Natural killer cell (primary cell): ENCODE results near the gene GRIA3. TPM values are rescaled to one million over a fixed set of nuclear protein-coding genes. Genes with fewer than 3 reads are reported as not detected.

Experiments
- ATAC-seq, 3 donors: fragments of 150-1000 bp in 2 of 3; fragments of 200-7000 bp in 1 of 3; cut with Tn5 transposase; 1 replicate in 1 of 3; 2 replicates in 2 of 3; pipeline ENCODE4 v1.10.0; 2021; ENCODE audit warnings: mild to moderate bottlenecking in 2 of 3, moderate library complexity in 2 of 3
- DNase-seq, 2 donors: peaks; one replicate each; pipeline versions ENCODE4 v3.0.0 to v3.0.0-alpha.2; 2013 to 2021; ENCODE audit warnings: mixed read lengths in 1 of 2
- H3K27ac ChIP-seq: one replicate; pipeline ENCODE4 v1.5.1; 2013; ENCODE audit warnings: mild to moderate bottlenecking, low read length
- H3K27me3 ChIP-seq: one replicate; pipeline ENCODE4 v1.6.1; 2013; ENCODE audit warnings: low read length; ENCODE audit not compliant: control insufficient read depth, insufficient read depth
- H3K36me3 ChIP-seq: one replicate; pipeline ENCODE4 v1.6.1; 2013; ENCODE audit warnings: low read length; ENCODE audit not compliant: control insufficient read depth, insufficient read depth
- H3K4me1 ChIP-seq: one replicate; pipeline ENCODE4 v1.6.1; 2013; ENCODE audit warnings: low read length; ENCODE audit not compliant: control insufficient read depth, insufficient read depth
- H3K4me3 ChIP-seq: one replicate; pipeline ENCODE4 v1.5.1; 2013; ENCODE audit warnings: low read length
- H3K9me3 ChIP-seq: one replicate; pipeline ENCODE4 v1.6.1; 2013; ENCODE audit warnings: low read length; ENCODE audit not compliant: control insufficient read depth, insufficient read depth
- H3K27ac Mint-ChIP-seq, 2 donors: one replicate each; pipeline ENCODE4 v1.8.0; 2022; ENCODE audit warnings: mild to moderate bottlenecking in 2 of 2, mixed read lengths in 2 of 2, moderate library complexity in 1 of 2
- H3K27me3 Mint-ChIP-seq, 2 donors: one replicate each; pipeline ENCODE4 v1.8.0; 2022; ENCODE audit warnings: low read depth in 2 of 2, mixed read lengths in 2 of 2
- H3K36me3 Mint-ChIP-seq: one replicate; pipeline ENCODE4 v1.8.0; 2022; ENCODE audit warnings: mixed read lengths
- H3K4me1 Mint-ChIP-seq, 2 donors: one replicate each; pipeline ENCODE4 v1.8.0; 2022; ENCODE audit warnings: mixed read lengths in 2 of 2
- H3K4me3 Mint-ChIP-seq: one replicate; pipeline ENCODE4 v1.8.0; 2022; ENCODE audit warnings: mild to moderate bottlenecking, moderate library complexity, mixed read lengths
- H3K9me3 Mint-ChIP-seq, 2 donors: one replicate each; pipeline ENCODE4 v1.8.0; 2022; ENCODE audit warnings: mixed read lengths in 2 of 2
- WGBS: methylation state at CpG from one replicate; pipeline ENCODE4 v1.1.7; 2013; ENCODE audit warnings: missing lambda C conversion rate; ENCODE audit not compliant: insufficient coverage; 5-methylcytosine and 5-hydroxymethylcytosine counted together
- intact Hi-C: fragments of 100-400 bp; cut with micrococcal nuclease; formaldehyde crosslinking; loops from one replicate; pipeline ENCODE4 v1.14.2; 2022
- total RNA-seq, 4 donors: library from RNA; stranded (reverse); fragments of 120-200 nt in 1 of 4; gene quantifications; one replicate each; pipeline versions ENCODE4 v1.2.3 to v1.2.4, GENCODE V29; 2013 to 2022
- TF ChIP-seq, protein P1 (sequence below): fragments of 200-600 bp; IDR thresholded peaks from one replicate; pipeline ENCODE4 v1.8.0; 2022; ENCODE audit warnings: antibody characterized with exemption

The GRIA3 gene
- total RNA-seq, 3 donors from 2014 or later (not counting 1 experiment from before 2014, with no cell fraction given) = not detected

GRCh38 chrX:123449335-123449734 is 265.3 kb downstream of the GRIA3 start:
- H3K27ac ChIP-seq = no peak overlapping the region
- WGBS = 93% methylated on average over 3 of the region's 4 CpGs
- no peaks in the 10 kb centered on the region for H3K36me3 ChIP-seq
- TF ChIP-seq, protein P1, sequence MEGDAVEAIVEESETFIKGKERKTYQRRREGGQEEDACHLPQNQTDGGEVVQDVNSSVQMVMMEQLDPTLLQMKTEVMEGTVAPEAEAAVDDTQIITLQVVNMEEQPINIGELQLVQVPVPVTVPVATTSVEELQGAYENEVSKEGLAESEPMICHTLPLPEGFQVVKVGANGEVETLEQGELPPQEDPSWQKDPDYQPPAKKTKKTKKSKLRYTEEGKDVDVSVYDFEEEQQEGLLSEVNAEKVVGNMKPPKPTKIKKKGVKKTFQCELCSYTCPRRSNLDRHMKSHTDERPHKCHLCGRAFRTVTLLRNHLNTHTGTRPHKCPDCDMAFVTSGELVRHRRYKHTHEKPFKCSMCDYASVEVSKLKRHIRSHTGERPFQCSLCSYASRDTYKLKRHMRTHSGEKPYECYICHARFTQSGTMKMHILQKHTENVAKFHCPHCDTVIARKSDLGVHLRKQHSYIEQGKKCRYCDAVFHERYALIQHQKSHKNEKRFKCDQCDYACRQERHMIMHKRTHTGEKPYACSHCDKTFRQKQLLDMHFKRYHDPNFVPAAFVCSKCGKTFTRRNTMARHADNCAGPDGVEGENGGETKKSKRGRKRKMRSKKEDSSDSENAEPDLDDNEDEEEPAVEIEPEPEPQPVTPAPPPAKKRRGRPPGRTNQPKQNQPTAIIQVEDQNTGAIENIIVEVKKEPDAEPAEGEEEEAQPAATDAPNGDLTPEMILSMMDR = no peak
- ATAC-seq (no peak), DNase-seq (no peak)
- no peaks in the 10 kb centered on the region for H3K4me1 ChIP-seq
- H3K4me3 Mint-ChIP-seq = no peak overlapping the region
- H3K4me1 Mint-ChIP-seq = no peaks in the 10 kb centered on the region
- H3K9me3 ChIP-seq = no peaks in the 10 kb centered on the region
- no peaks in the 10 kb centered on the region for H3K27me3 Mint-ChIP-seq
- intact Hi-C loops = no loop called here
- H3K9me3 Mint-ChIP-seq = no peaks in the 10 kb centered on the region
- no peaks in the 10 kb centered on the region for H3K27me3 ChIP-seq
- H3K4me3 ChIP-seq = no peak overlapping the region
- no peak overlapping the region for H3K27ac Mint-ChIP-seq
- no peaks in the 10 kb centered on the region for H3K36me3 Mint-ChIP-seq

DNA sequence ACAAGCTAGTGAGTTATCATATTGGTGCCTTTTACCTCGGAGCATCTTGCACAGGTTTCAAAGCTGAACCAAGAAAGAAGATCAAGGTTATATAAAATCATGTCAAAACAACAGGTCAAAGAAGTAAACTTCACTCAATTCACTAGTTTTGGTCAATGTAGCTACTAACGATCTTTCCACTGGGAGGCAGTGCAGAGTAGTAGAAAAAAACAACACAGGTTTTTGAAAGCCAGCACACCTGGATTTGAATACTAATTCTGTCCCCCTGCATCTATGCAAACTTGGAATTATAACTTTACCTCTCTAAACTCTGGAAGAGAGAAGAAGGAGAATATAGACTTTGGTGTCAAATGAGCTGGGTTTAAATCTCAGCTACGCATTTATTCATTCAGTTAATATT is 266.1 kb downstream of the GRIA3 start:
- Mint-ChIP-seq H3K27ac (no peak overlapping the region), H3K4me3 (no peak overlapping the region), H3K9me3 (no peaks in the 10 kb centered on the region), H3K4me1 (no peaks in the 10 kb centered on the region), H3K27me3 (no peaks in the 10 kb centered on the region), H3K36me3 (no peaks in the 10 kb centered on the region)
- Histone ChIP-seq H3K27ac (no peak overlapping the region), H3K4me3 (no peak overlapping the region), H3K27me3 (no peaks in the 10 kb centered on the region), H3K36me3 (no peaks in the 10 kb centered on the region), H3K9me3 (no peaks in the 10 kb centered on the region), H3K4me1 (no peaks in the 10 kb centered on the region)
- WGBS = no CpG with 5 or more reads among the region's 3 CpGs
- intact Hi-C loops = no loop called here
- DNase-seq (no peak), ATAC-seq (no peak)
- TF ChIP-seq, protein P1 = no peak

GRCh38 chrX:123454712-123455431 is 270.8 kb downstream of the GRIA3 start:
- Histone ChIP-seq H3K27me3 (no peaks in the 10 kb centered on the region), H3K9me3 (no peaks in the 10 kb centered on the region), H3K4me1 (no peaks in the 10 kb centered on the region), H3K36me3 (no peaks in the 10 kb centered on the region), H3K4me3 (no peak overlapping the region), H3K27ac (no peak overlapping the region)
- WGBS = 90% methylated on average over 1 of the region's 1 CpG
- intact Hi-C loops = no loop called here
- TF ChIP-seq, protein P1 = no peak
- H3K27me3 Mint-ChIP-seq = no peaks in the 10 kb centered on the region
- no peak overlapping the region for H3K4me3 Mint-ChIP-seq
- H3K27ac Mint-ChIP-seq = no peak overlapping the region
- no peak for ATAC-seq
- H3K36me3 Mint-ChIP-seq = no peaks in the 10 kb centered on the region
- H3K4me1 Mint-ChIP-seq = no peaks in the 10 kb centered on the region
- no peak for DNase-seq
- no peaks in the 10 kb centered on the region for H3K9me3 Mint-ChIP-seq

DNA sequence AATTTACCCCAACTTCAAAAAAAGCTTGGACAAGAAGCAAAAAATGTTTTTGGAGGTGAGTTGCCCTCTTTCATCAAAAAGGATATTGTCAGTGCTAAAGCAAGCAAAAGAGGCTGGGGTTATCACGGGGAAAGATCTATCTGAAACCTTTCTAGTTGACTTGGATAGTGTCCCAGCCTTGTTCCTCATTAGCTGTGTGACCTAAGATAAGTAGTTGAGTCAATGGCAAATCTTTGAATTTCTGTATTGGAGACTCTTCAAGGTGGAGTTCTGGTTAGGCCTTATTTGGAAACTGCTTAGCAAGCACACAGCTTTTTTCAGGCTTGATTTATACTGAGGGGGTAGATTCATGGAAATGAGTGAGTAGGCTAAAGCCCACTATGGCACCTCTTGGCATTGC is 271.6 kb downstream of the GRIA3 start:
- H3K27me3 Mint-ChIP-seq = no peaks in the 10 kb centered on the region
- no peaks in the 10 kb centered on the region for H3K36me3 Mint-ChIP-seq

More for the DNA sequence above, 271.6 kb downstream of the GRIA3 start:
- Histone ChIP-seq H3K36me3 (no peaks in the 10 kb centered on the region), H3K4me3 (no peak overlapping the region), H3K27me3 (no peaks in the 10 kb centered on the region), H3K27ac (no peak overlapping the region), H3K9me3 (no peaks in the 10 kb centered on the region), H3K4me1 (no peaks in the 10 kb centered on the region)
- TF ChIP-seq, protein P1 = no peak
- no peak for DNase-seq
- H3K4me3 Mint-ChIP-seq = no peak overlapping the region
- ATAC-seq = no peak
- H3K27ac Mint-ChIP-seq = no peak overlapping the region
- H3K4me1 Mint-ChIP-seq = no peaks in the 10 kb centered on the region
- intact Hi-C loops = no loop called here
- 67% methylated on average over 1 of the region's 1 CpG for WGBS
- H3K9me3 Mint-ChIP-seq = no peaks in the 10 kb centered on the region
